WTC11 (cell line): ENCODE measurements around the gene ST6GALNAC5. TPM values are rescaled to one million over a fixed set of nuclear protein-coding genes. Genes with fewer than 3 reads are reported as not detected.

Experiments
- ATAC-seq: fragments of 200-7000 bp; cut with Tn5 transposase; 2 replicates; pipeline ENCODE4 v1.10.0; 2021; ENCODE audit warnings: mild to moderate bottlenecking, moderate library complexity
- CTCF ChIA-PET: fragments of 300-600 bp; sonication (Branson Sonifier 250); formaldehyde crosslinking; loops from one replicate; lab custom pipeline; 2021; ENCODE audit warnings: antibody characterized with exemption; lab: Charles Lee
- POLR2A ChIA-PET: fragments of 350-600 bp; sonication (Branson Sonifier 250); formaldehyde crosslinking; loops from one replicate; lab custom pipeline; 2021; ENCODE audit warnings: antibody characterized with exemption; lab: Charles Lee
- DNase-seq: peaks from one replicate; pipeline ENCODE4 v3.0.0; 2021; ENCODE audit warnings: low spot score
- H3K27ac Mint-ChIP-seq: 2 replicates; pipeline ENCODE4 v1.8.0; 2021; ENCODE audit warnings: mixed read lengths
- H3K27me3 Mint-ChIP-seq: 2 replicates; pipeline ENCODE4 v1.8.0; 2021; ENCODE audit warnings: low read depth, mild to moderate bottlenecking, moderate library complexity, mixed read lengths
- H3K36me3 Mint-ChIP-seq: 2 replicates; pipeline ENCODE4 v1.8.0; 2021; ENCODE audit warnings: mixed read lengths
- H3K4me1 Mint-ChIP-seq: 2 replicates; pipeline ENCODE4 v1.8.0; 2022; ENCODE audit warnings: mixed read lengths
- H3K4me3 Mint-ChIP-seq: 2 replicates; pipeline ENCODE4 v1.8.0; 2021; ENCODE audit warnings: mild to moderate bottlenecking, moderate library complexity, mixed read lengths
- H3K9me3 Mint-ChIP-seq: 2 replicates; pipeline ENCODE4 v1.8.0; 2021; ENCODE audit warnings: mixed read lengths
- GABPB1 ChIP-seq: sonication (generic); formaldehyde crosslinking; IDR thresholded peaks from 2 replicates; pipeline ENCODE4 v1.8.1; 2023; ENCODE audit warnings: mild to moderate bottlenecking, missing genetic modification reagents
- JUN ChIP-seq: sonication (generic); formaldehyde crosslinking; IDR thresholded peaks from 2 replicates; pipeline ENCODE4 v1.8.0; 2023; ENCODE audit warnings: mild to moderate bottlenecking, missing genetic modification reagents
- SMAD3 ChIP-seq: sonication (generic); formaldehyde crosslinking; IDR thresholded peaks from 2 replicates; pipeline ENCODE4 v1.8.0; 2022; ENCODE audit warnings: missing genetic modification reagents, mild to moderate bottlenecking, borderline replicate concordance
- SP1 ChIP-seq: sonication (generic); formaldehyde crosslinking; conservative IDR thresholded peaks from 2 replicates; pipeline ENCODE4 v1.8.1; 2022; ENCODE audit warnings: missing genetic modification reagents
- ZBTB21 ChIP-seq: sonication (generic); formaldehyde crosslinking; IDR thresholded peaks from 2 replicates; pipeline ENCODE4 v1.8.1; 2023; ENCODE audit warnings: mild to moderate bottlenecking, missing genetic modification reagents, borderline replicate concordance
- ZNF263 ChIP-seq: sonication (generic); formaldehyde crosslinking; IDR thresholded peaks from 2 replicates; pipeline ENCODE4 v1.8.1; 2022; ENCODE audit warnings: low read depth, mild to moderate bottlenecking, moderate library complexity, missing genetic modification reagents
- ZNF317 ChIP-seq: sonication (generic); formaldehyde crosslinking; IDR thresholded peaks from 2 replicates; pipeline ENCODE4 v1.8.1; 2023; ENCODE audit warnings: low read depth, mild to moderate bottlenecking, moderate library complexity, missing genetic modification reagents, borderline replicate concordance
- ZNF396 ChIP-seq: fragments of 250-450 bp; sonication (Bioruptor Pico); IDR thresholded peaks from 2 replicates; pipeline ENCODE4 v1.8.0; 2021; ENCODE audit warnings: mild to moderate bottlenecking, moderate library complexity, borderline replicate concordance
- ZNF416 ChIP-seq: fragments of 250-450 bp; sonication (Bioruptor Pico); IDR thresholded peaks from 2 replicates; pipeline ENCODE4 v1.9.0; 2021; ENCODE audit warnings: mild to moderate bottlenecking, inconsistent platforms
- total RNA-seq: library from RNA; stranded (reverse); gene quantifications from 3 replicates; pipeline ENCODE4 v1.2.3, GENCODE V29; 2021
- TF ChIP-seq, protein P1 (sequence below): sonication (generic); formaldehyde crosslinking; IDR thresholded peaks from 2 replicates; pipeline ENCODE4 v1.8.1; 2023; ENCODE audit warnings: mild to moderate bottlenecking, missing genetic modification reagents, moderate library complexity
- TF ChIP-seq, protein P2 (sequence below): sonication (generic); formaldehyde crosslinking; IDR thresholded peaks from 2 replicates; pipeline ENCODE4 v1.8.0; 2023; ENCODE audit warnings: missing genetic modification reagents
- TF ChIP-seq, protein P3 (sequence below): sonication (generic); formaldehyde crosslinking; IDR thresholded peaks from 2 replicates; pipeline ENCODE4 v1.8.1; 2022; ENCODE audit warnings: missing genetic modification reagents, borderline replicate concordance
- TF ChIP-seq, protein P4 (sequence below): sonication (generic); formaldehyde crosslinking; IDR thresholded peaks from 2 replicates; pipeline ENCODE4 v1.8.0; 2022; ENCODE audit warnings: mild to moderate bottlenecking, missing genetic modification reagents
- TF ChIP-seq, protein P5 (sequence below): fragments of 250-450 bp; sonication (Bioruptor Pico); IDR thresholded peaks from 2 replicates; pipeline ENCODE4 v1.9.0; 2021; ENCODE audit warnings: moderate library complexity, mild to moderate bottlenecking, inconsistent platforms, borderline replicate concordance
- TF ChIP-seq, protein P6 (sequence below): sonication (generic); formaldehyde crosslinking; IDR thresholded peaks from 2 replicates; pipeline ENCODE4 v1.8.0; 2023; ENCODE audit warnings: missing genetic modification reagents, mild to moderate bottlenecking, borderline replicate concordance
- TF ChIP-seq, protein P7 (sequence below): sonication (generic); formaldehyde crosslinking; IDR thresholded peaks from 2 replicates; pipeline ENCODE4 v1.8.1; 2023; ENCODE audit warnings: mild to moderate bottlenecking, missing genetic modification reagents, borderline replicate concordance
- TF ChIP-seq, protein P8 (sequence below): sonication (generic); formaldehyde crosslinking; IDR thresholded peaks from 2 replicates; pipeline ENCODE4 v1.8.0; 2022; ENCODE audit warnings: mild to moderate bottlenecking, missing genetic modification reagents

The ST6GALNAC5 gene
- total RNA-seq, 1 experiment from 2014 or later: 9.6 TPM

DNA sequence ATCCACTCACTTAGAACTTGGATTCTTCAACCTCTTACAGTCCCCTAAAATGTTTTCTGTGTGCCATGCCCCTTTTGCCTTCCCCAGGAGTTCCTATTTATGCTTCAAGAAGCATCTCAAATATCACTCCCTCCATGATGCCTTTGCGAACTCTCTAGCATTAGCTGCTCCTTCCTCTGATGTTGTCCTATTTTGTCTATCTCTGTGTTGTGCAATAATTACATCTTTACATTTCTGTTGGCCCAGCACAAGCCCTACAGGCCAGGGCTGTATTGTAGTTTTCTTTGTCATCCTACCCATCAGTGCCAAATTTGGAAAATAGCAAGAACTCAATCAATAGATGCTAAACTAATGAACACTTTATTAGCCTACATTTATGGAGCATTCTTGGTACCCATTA lies 125.8 kb downstream of the ST6GALNAC5 start:
- H3K36me3 Mint-ChIP-seq: no peaks in the 10 kb centered on the region
- H3K27ac Mint-ChIP-seq: no peak overlapping the region
- no peaks in the 10 kb centered on the region for H3K27me3 Mint-ChIP-seq
- H3K9me3 Mint-ChIP-seq: no peaks in the 10 kb centered on the region
- ATAC-seq: no peak
- POLR2A ChIA-PET: no interaction called here
- DNase-seq: no peak
- H3K4me1 Mint-ChIP-seq: peaks cover 9% of the 10 kb centered on the region
- TF ChIP-seq SMAD3 (CRISPR knock-in tag) (no peak), ZNF416 (CRISPR knock-in tag) (no peak), GABPB1 (no peak)
- TF ChIP-seq, protein P1, sequence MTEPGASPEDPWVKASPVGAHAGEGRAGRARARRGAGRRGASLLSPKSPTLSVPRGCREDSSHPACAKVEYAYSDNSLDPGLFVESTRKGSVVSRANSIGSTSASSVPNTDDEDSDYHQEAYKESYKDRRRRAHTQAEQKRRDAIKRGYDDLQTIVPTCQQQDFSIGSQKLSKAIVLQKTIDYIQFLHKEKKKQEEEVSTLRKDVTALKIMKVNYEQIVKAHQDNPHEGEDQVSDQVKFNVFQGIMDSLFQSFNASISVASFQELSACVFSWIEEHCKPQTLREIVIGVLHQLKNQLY (CRISPR knock-in tag): no peak
- TF ChIP-seq, protein P2, sequence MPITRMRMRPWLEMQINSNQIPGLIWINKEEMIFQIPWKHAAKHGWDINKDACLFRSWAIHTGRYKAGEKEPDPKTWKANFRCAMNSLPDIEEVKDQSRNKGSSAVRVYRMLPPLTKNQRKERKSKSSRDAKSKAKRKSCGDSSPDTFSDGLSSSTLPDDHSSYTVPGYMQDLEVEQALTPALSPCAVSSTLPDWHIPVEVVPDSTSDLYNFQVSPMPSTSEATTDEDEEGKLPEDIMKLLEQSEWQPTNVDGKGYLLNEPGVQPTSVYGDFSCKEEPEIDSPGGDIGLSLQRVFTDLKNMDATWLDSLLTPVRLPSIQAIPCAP (CRISPR knock-in tag): no peak
- TF ChIP-seq, protein P3, sequence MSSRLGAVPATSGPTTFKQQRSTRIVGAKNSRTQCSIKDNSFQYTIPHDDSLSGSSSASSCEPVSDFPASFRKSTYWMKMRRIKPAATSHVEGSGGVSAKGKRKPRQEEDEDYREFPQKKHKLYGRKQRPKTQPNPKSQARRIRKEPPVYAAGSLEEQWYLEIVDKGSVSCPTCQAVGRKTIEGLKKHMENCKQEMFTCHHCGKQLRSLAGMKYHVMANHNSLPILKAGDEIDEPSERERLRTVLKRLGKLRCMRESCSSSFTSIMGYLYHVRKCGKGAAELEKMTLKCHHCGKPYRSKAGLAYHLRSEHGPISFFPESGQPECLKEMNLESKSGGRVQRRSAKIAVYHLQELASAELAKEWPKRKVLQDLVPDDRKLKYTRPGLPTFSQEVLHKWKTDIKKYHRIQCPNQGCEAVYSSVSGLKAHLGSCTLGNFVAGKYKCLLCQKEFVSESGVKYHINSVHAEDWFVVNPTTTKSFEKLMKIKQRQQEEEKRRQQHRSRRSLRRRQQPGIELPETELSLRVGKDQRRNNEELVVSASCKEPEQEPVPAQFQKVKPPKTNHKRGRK (CRISPR knock-in tag): no peak
- TF ChIP-seq, protein P4, sequence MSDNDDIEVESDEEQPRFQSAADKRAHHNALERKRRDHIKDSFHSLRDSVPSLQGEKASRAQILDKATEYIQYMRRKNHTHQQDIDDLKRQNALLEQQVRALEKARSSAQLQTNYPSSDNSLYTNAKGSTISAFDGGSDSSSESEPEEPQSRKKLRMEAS: no peak
- TF ChIP-seq, protein P5, sequence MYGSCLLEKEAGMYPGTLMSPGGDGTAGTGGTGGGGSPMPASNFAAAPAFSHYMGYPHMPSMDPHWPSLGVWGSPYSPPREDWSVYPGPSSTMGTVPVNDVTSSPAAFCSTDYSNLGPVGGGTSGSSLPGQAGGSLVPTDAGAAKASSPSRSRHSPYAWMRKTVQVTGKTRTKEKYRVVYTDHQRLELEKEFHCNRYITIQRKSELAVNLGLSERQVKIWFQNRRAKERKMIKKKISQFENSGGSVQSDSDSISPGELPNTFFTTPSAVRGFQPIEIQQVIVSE: no peak
- TF ChIP-seq, all 79 proteins: peak for 0
- CTCF ChIA-PET: no interaction called here
- H3K4me3 Mint-ChIP-seq: no peak overlapping the region

DNA sequence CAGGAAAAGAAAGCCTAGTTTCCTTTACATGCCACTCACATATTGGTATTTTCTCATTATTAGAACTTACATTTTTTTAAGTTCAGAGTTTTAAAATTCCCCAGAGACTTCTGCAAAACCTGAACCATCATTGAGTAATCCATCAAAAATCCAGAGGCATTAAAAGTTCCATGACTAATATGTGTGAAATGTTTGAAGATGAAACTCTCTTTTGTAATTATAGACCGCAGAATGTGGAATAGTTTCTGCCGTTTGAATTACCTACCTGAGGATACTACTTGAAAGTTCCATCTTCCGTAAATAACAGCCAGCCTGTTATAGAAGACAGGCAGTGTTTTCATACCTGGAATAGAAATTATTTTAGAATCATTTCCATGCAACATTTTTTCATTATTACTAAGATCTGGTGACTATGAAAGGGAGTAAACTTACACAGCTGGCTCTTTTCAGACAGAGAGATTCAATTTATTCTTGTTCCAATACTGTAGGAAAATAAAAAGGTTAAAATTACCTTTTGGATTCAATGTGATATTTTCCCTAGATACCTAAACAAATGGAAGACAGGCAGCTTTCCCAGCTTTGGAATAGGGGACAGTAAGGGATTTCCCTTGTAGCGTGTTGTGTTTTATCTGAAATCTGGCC lies 131.4 kb downstream of the ST6GALNAC5 start:
- H3K36me3 Mint-ChIP-seq: peaks cover 12% of the 10 kb centered on the region
- peaks cover 9% of the 10 kb centered on the region for H3K4me1 Mint-ChIP-seq
- H3K9me3 Mint-ChIP-seq: peaks cover 12% of the 10 kb centered on the region
- H3K27ac Mint-ChIP-seq: no peak overlapping the region
- no peak for ATAC-seq
- POLR2A ChIA-PET: no interaction called here
- no peaks in the 10 kb centered on the region for H3K27me3 Mint-ChIP-seq
- DNase-seq: no peak
- TF ChIP-seq ZNF317: no peak
- TF ChIP-seq, all 79 proteins: peak for 0
- no peak overlapping the region for H3K4me3 Mint-ChIP-seq
- CTCF ChIA-PET: no interaction called here

DNA sequence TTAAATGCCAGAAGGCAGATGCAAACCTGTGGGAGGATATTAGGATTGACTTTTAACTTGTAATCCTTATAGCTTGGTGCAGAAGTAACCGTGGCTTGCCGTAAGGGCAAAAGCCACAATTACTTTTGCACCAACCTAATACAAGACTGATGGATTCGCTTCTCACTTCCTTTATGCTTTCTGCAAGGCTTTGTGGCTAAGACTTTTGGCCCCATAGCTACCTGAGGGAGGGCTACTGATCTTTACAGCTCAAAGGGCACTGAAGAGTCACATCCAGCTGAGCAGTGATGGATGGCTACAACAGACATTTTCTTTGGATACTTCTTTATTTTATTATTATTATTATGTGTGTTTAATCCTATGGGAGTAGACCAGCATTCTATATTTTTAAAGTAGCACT lies 140.4 kb downstream of the ST6GALNAC5 start:
- CTCF ChIA-PET: interaction anchor here (0.5 kb wide), 1 partner anchor 1561 kb away, joined by 4 read pairs; no protein-coding TSS in a partner anchor
- ATAC-seq: no peak
- H3K4me3 Mint-ChIP-seq: no peak overlapping the region
- POLR2A ChIA-PET: no interaction called here
- H3K9me3 Mint-ChIP-seq: peaks cover 5% of the 10 kb centered on the region
- no peak for DNase-seq
- peaks cover 8% of the 10 kb centered on the region for H3K36me3 Mint-ChIP-seq
- peaks cover 31% of the 10 kb centered on the region for H3K4me1 Mint-ChIP-seq
- H3K27me3 Mint-ChIP-seq: no peaks in the 10 kb centered on the region
- H3K27ac Mint-ChIP-seq: no peak overlapping the region
- no peak for TF ChIP-seq ZBTB21
- TF ChIP-seq, protein P6, sequence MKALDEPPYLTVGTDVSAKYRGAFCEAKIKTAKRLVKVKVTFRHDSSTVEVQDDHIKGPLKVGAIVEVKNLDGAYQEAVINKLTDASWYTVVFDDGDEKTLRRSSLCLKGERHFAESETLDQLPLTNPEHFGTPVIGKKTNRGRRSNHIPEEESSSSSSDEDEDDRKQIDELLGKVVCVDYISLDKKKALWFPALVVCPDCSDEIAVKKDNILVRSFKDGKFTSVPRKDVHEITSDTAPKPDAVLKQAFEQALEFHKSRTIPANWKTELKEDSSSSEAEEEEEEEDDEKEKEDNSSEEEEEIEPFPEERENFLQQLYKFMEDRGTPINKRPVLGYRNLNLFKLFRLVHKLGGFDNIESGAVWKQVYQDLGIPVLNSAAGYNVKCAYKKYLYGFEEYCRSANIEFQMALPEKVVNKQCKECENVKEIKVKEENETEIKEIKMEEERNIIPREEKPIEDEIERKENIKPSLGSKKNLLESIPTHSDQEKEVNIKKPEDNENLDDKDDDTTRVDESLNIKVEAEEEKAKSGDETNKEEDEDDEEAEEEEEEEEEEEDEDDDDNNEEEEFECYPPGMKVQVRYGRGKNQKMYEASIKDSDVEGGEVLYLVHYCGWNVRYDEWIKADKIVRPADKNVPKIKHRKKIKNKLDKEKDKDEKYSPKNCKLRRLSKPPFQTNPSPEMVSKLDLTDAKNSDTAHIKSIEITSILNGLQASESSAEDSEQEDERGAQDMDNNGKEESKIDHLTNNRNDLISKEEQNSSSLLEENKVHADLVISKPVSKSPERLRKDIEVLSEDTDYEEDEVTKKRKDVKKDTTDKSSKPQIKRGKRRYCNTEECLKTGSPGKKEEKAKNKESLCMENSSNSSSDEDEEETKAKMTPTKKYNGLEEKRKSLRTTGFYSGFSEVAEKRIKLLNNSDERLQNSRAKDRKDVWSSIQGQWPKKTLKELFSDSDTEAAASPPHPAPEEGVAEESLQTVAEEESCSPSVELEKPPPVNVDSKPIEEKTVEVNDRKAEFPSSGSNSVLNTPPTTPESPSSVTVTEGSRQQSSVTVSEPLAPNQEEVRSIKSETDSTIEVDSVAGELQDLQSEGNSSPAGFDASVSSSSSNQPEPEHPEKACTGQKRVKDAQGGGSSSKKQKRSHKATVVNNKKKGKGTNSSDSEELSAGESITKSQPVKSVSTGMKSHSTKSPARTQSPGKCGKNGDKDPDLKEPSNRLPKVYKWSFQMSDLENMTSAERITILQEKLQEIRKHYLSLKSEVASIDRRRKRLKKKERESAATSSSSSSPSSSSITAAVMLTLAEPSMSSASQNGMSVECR (CRISPR knock-in tag): no peak
- TF ChIP-seq SP1 (CRISPR knock-in tag): no peak
- no peak for TF ChIP-seq ZNF396 (CRISPR knock-in tag)
- no peak for TF ChIP-seq JUN (CRISPR knock-in tag)
- TF ChIP-seq, protein P7, sequence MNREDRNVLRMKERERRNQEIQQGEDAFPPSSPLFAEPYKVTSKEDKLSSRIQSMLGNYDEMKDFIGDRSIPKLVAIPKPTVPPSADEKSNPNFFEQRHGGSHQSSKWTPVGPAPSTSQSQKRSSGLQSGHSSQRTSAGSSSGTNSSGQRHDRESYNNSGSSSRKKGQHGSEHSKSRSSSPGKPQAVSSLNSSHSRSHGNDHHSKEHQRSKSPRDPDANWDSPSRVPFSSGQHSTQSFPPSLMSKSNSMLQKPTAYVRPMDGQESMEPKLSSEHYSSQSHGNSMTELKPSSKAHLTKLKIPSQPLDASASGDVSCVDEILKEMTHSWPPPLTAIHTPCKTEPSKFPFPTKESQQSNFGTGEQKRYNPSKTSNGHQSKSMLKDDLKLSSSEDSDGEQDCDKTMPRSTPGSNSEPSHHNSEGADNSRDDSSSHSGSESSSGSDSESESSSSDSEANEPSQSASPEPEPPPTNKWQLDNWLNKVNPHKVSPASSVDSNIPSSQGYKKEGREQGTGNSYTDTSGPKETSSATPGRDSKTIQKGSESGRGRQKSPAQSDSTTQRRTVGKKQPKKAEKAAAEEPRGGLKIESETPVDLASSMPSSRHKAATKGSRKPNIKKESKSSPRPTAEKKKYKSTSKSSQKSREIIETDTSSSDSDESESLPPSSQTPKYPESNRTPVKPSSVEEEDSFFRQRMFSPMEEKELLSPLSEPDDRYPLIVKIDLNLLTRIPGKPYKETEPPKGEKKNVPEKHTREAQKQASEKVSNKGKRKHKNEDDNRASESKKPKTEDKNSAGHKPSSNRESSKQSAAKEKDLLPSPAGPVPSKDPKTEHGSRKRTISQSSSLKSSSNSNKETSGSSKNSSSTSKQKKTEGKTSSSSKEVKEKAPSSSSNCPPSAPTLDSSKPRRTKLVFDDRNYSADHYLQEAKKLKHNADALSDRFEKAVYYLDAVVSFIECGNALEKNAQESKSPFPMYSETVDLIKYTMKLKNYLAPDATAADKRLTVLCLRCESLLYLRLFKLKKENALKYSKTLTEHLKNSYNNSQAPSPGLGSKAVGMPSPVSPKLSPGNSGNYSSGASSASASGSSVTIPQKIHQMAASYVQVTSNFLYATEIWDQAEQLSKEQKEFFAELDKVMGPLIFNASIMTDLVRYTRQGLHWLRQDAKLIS (CRISPR knock-in tag): no peak
- TF ChIP-seq ZNF263: no peak
- TF ChIP-seq, protein P8, sequence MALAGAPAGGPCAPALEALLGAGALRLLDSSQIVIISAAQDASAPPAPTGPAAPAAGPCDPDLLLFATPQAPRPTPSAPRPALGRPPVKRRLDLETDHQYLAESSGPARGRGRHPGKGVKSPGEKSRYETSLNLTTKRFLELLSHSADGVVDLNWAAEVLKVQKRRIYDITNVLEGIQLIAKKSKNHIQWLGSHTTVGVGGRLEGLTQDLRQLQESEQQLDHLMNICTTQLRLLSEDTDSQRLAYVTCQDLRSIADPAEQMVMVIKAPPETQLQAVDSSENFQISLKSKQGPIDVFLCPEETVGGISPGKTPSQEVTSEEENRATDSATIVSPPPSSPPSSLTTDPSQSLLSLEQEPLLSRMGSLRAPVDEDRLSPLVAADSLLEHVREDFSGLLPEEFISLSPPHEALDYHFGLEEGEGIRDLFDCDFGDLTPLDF (CRISPR knock-in tag): no peak
